K562 (cell line): ENCODE measurements around the gene SLC5A6. TPM values are rescaled to one million over a fixed set of nuclear protein-coding genes. Genes with fewer than 3 reads are reported as not detected.

Source experiments
- ATAC-seq: fragments of 200-7000 bp; cut with Tn5 transposase; 3 replicates; pipeline ENCODE4 v1.9.1; 2020; ENCODE audit warnings: moderate library complexity
- BruUV-seq: library from RNA; stranded (reverse); fragments of 400-500 nt; replicated peaks from 2 replicates; lab custom pipeline; 2021; lab: Mats Ljungman, UMichigan
- CTCF ChIA-PET: fragments of 300-600 bp; formaldehyde crosslinking; extraction: SDS; loops from one replicate; lab custom pipeline; 2021; ENCODE audit warnings: low intra/inter-chr PET ratio; lab: Yijun Ruan, JAX
- POLR2A ChIA-PET: fragments of 300-600, 350-650 bp; sonication (Branson Sonifier 250); formaldehyde crosslinking; extraction: SDS; loops from one replicate; lab custom pipeline; 2021; ENCODE audit warnings: antibody characterized with exemption, inconsistent platforms; lab: Yijun Ruan, JAX
- DNase-seq, 4 experiments: peaks; one replicate each; pipeline versions ENCODE4 v3.0.0 to v3.0.0-alpha.2; 2011 to 2018; ENCODE audit warnings: low spot score in 3 of 4, mixed read lengths in 3 of 4; ENCODE audit errors: extremely low read depth in 1 of 4
- FAIRE-seq: peaks from 2 replicates; lab custom pipeline; 2011; peaks lifted over from hg19 to GRCh38; lab: Jason Lieb, UNC
- H2AFZ ChIP-seq: 2 replicates; pipeline ENCODE4 v1.6.0; 2011; ENCODE audit warnings: low read depth, low read length, control low read depth, inconsistent platforms
- H3K27ac ChIP-seq: fragments of 200-600 bp; 3 replicates; pipeline ENCODE4 v1.8.0; 2011; ENCODE audit warnings: low read depth, mild to moderate bottlenecking, control low read depth, inconsistent platforms, low read length, moderate library complexity, mixed read lengths; ENCODE audit errors: extremely low read depth
- H3K27me3 ChIP-seq, 2 experiments: fragments of 300-600 bp in 1 of 2; 2 replicates in 1 of 2; 3 replicates in 1 of 2; pipeline versions ENCODE4 v1.6.0 to v1.8.0; 2011; ENCODE audit warnings: inconsistent platforms in 2 of 2, low read length in 2 of 2, mild to moderate bottlenecking in 1 of 2, mixed read lengths in 1 of 2, moderate library complexity in 1 of 2; ENCODE audit not compliant: control insufficient read depth in 2 of 2, insufficient read depth in 2 of 2
- H3K36me3 ChIP-seq: fragments of 300-600 bp; 3 replicates; pipeline ENCODE4 v1.8.0; 2011; ENCODE audit warnings: mild to moderate bottlenecking, low read length, inconsistent platforms; ENCODE audit not compliant: control insufficient read depth, insufficient read depth
- H3K4me1 ChIP-seq, 2 experiments: fragments of 200-600 bp in 1 of 2; replicated peaks in 1 of 2; 2 replicates in 1 of 2; 3 replicates in 1 of 2; pipeline versions ENCODE4 v1.5.1 to v1.8.0; 2011; ENCODE audit warnings: inconsistent platforms in 2 of 2, low read length in 2 of 2, mild to moderate bottlenecking in 1 of 2, mixed read lengths in 1 of 2, moderate library complexity in 1 of 2; ENCODE audit not compliant: control insufficient read depth in 2 of 2, insufficient read depth in 2 of 2
- H3K4me2 ChIP-seq: 2 replicates; pipeline ENCODE4 v1.6.1; 2011; ENCODE audit warnings: low read length, control low read depth, inconsistent platforms, mixed read lengths; ENCODE audit not compliant: insufficient read depth
- H3K4me3 ChIP-seq: fragments of 200-600 bp; sonication (generic), shearing (Covaris generic); 2 replicates; pipeline ENCODE4 v1.5.1; 2016; ENCODE audit warnings: control low read depth, inconsistent platforms
- H3K79me2 ChIP-seq: fragments of 200-600 bp; 3 replicates; pipeline ENCODE4 v1.8.0; 2011; ENCODE audit warnings: low read length, inconsistent platforms; ENCODE audit not compliant: control insufficient read depth, insufficient read depth
- H3K9ac ChIP-seq, 2 experiments: 2 replicates each; pipeline versions ENCODE4 v1.6.0 to v1.6.1; 2011; ENCODE audit warnings: low read depth in 2 of 2, low read length in 2 of 2, control low read depth in 1 of 2, inconsistent platforms in 1 of 2, mild to moderate bottlenecking in 1 of 2, mixed read lengths in 1 of 2; ENCODE audit not compliant: insufficient read depth in 1 of 2
- H3K9me1 ChIP-seq: one replicate; pipeline ENCODE4 v1.6.0; 2011; ENCODE audit warnings: inconsistent platforms, mild to moderate bottlenecking, low read length, moderate library complexity; ENCODE audit not compliant: control insufficient read depth, insufficient read depth
- H3K9me3 ChIP-seq: replicated peaks from 2 replicates; pipeline ENCODE4 v1.5.1; 2011; ENCODE audit warnings: low read depth, low read length, inconsistent platforms; ENCODE audit not compliant: control insufficient read depth, insufficient read depth
- H4K20me1 ChIP-seq: replicated peaks from 2 replicates; pipeline ENCODE4 v1.6.1; 2011; ENCODE audit warnings: low read length, inconsistent platforms, mixed read lengths; ENCODE audit not compliant: control insufficient read depth, insufficient read depth
- BRCA1 ChIP-seq, 2 experiments: fragments of 450-650 bp in 1 of 2; sonication (generic) in 1 of 2; formaldehyde crosslinking in 1 of 2; IDR thresholded peaks; 2 replicates each; pipeline versions ENCODE4 v1.5.0 to v1.6.1; 2017 to 2020; ENCODE audit warnings: mild to moderate bottlenecking in 1 of 2, missing genetic modification reagents in 1 of 2
- CBX1 ChIP-seq: sonication (generic); IDR thresholded peaks from 2 replicates; pipeline ENCODE4 v1.6.1; 2016; ENCODE audit warnings: antibody characterized with exemption, low read depth, mild to moderate bottlenecking
- ESRRA ChIP-seq: fragments of 450-650 bp; IDR thresholded peaks from 2 replicates; pipeline ENCODE4 v1.6.1; 2014; ENCODE audit warnings: low read depth, mild to moderate bottlenecking, moderate library complexity, borderline replicate concordance
- ESRRB ChIP-seq: fragments of 250-450 bp; sonication (Bioruptor Pico); IDR thresholded peaks from 2 replicates; pipeline ENCODE4 v1.5.0; 2020; ENCODE audit warnings: mild to moderate bottlenecking, moderate library complexity, borderline replicate concordance
- HNRNPK ChIP-seq: fragments of 200-400 bp; formaldehyde crosslinking; IDR thresholded peaks from one replicate; pipeline ENCODE4 v1.6.1; 2018; ENCODE audit warnings: mild to moderate bottlenecking, low read depth, low read length; ENCODE audit not compliant: poor library complexity, severe bottlenecking
- IRF9 ChIP-seq: fragments of 450-650 bp; IDR thresholded peaks from 2 replicates; pipeline ENCODE4 v1.6.1; 2016; ENCODE audit warnings: missing biosample characterization, missing genetic modification characterization
- MXD1 ChIP-seq: fragments of 250-450 bp; sonication (Bioruptor Pico); IDR thresholded peaks from 2 replicates; pipeline ENCODE4 v1.8.0; 2021; ENCODE audit warnings: borderline replicate concordance, mild to moderate bottlenecking, moderate library complexity; ENCODE audit not compliant: poor library complexity, severe bottlenecking
- NCOA1 ChIP-seq: fragments of 450-650 bp; IDR thresholded peaks from 2 replicates; pipeline ENCODE4 v1.6.1; 2016; ENCODE audit warnings: low read depth
- RNF219 ChIP-seq: fragments of 250-450 bp; sonication (Bioruptor Pico); IDR thresholded peaks from 2 replicates; pipeline ENCODE4 v1.5.0; 2022; ENCODE audit warnings: mild to moderate bottlenecking
- SMARCA4 ChIP-seq: fragments of 450-650 bp; IDR thresholded peaks from 2 replicates; pipeline ENCODE4 v1.6.1; 2016
- THRB ChIP-seq: fragments of 450-650 bp; formaldehyde crosslinking; conservative IDR thresholded peaks from 2 replicates; pipeline ENCODE4 v1.4.0; 2022; ENCODE audit warnings: mild to moderate bottlenecking, missing genetic modification characterization
- ZKSCAN1 ChIP-seq: fragments of 150-350 bp; IDR thresholded peaks from 2 replicates; pipeline ENCODE4 v1.6.1; 2016; ENCODE audit warnings: low read depth, low read length
- ZNF133 ChIP-seq: fragments of 250-450 bp; sonication (Bioruptor Pico); IDR thresholded peaks from 2 replicates; pipeline ENCODE4 v1.4.0; 2020; ENCODE audit warnings: mild to moderate bottlenecking
- ZNF217 ChIP-seq: sonication (generic); formaldehyde crosslinking; IDR thresholded peaks from 2 replicates; pipeline ENCODE4 v1.8.0; 2022; ENCODE audit warnings: mild to moderate bottlenecking, missing genetic modification reagents
- ZNF589 ChIP-seq: fragments of 200-800 bp; sonication (Bioruptor generic); IDR thresholded peaks from 2 replicates; pipeline ENCODE4 v1.6.1; 2016; ENCODE audit warnings: low read depth, missing genetic modification characterization, missing compliant biosample characterization
- ZNF696 ChIP-seq: fragments of 250-450 bp; sonication (Bioruptor Pico); conservative IDR thresholded peaks from 2 replicates; pipeline ENCODE4 v1.4.0; 2020; ENCODE audit warnings: mild to moderate bottlenecking, moderate library complexity
- WGBS: fragments of 100-300 bp; shearing (Covaris generic); methylation state at CpG from one replicate; pipeline ENCODE4 v1.1.6; 2016; ENCODE audit warnings: low coverage, mixed read lengths; ENCODE audit not compliant: insufficient coverage; ENCODE audit errors: missing lambda C conversion rate; 5-methylcytosine and 5-hydroxymethylcytosine counted together
- in situ Hi-C: fragments of 300-500 bp; cut with MboI; formaldehyde crosslinking; loops from 4 replicates; pipeline ENCODE4 v1.15.0; 2018; ENCODE audit warnings: inconsistent platforms, mixed read lengths
- intact Hi-C: fragments of 100-400 bp; cut with micrococcal nuclease; formaldehyde crosslinking; loops from 2 replicates; pipeline ENCODE4 v1.14.2; 2022
- polyA plus RNA-seq, 8 experiments: library from polyadenylated mRNA; depleted of rRNA in 4 of 8; stranded (reverse) in 5 of 8; unstranded in 3 of 8; fragments of >200 nt; fragmentation: Nextera tagmentation in 2 of 8; fragmentation: Illumina TruSeq in 1 of 8; extraction: Ambion mirVana in 2 of 8; extraction: Trizol in 1 of 8; gene quantifications; 2 replicates each; pipeline versions ENCODE4 v1.2.1 to v1.2.3, GENCODE V29; 2011 to 2014; ENCODE audit warnings: inconsistent platforms in 1 of 8, missing spikeins in 1 of 8
- total RNA-seq, 7 experiments: library from RNA; depleted of rRNA in 6 of 7; stranded (reverse); fragments of >200 nt in 6 of 7; fragmentation: Illumina TruSeq in 2 of 7; extraction: Trizol in 2 of 7; gene quantifications; 2 replicates each; pipeline versions ENCODE4 v1.2.1 to v1.2.3, GENCODE V29; 2011 to 2021; ENCODE audit warnings: low replicate concordance in 1 of 7

The SLC5A6 gene
- total and polyA plus RNA-seq, 9 of the 15 experiments (the other 6 are each of a cell fraction or from before 2014, with no cell fraction given) = 32.6 to 137 (median 107) TPM

- TF ChIP-seq ZNF589 (CRISPR knock-in tag) = no peak
- TF ChIP-seq CBX1 = no peak
- TF ChIP-seq THRB (CRISPR knock-in tag) = no peak
- TF ChIP-seq IRF9 (tag) = no peak
- no peak for TF ChIP-seq ESRRB (CRISPR knock-in tag)
- no peak for TF ChIP-seq BRCA1 (IDR thresholded peaks at IDR 0.05)
- no peak for TF ChIP-seq BRCA1 (CRISPR knock-in tag; IDR thresholded peaks at IDR 0.05)
Observed at GRCh38 chr2:27204566-27204965, 7.5 kb downstream of the SLC5A6 start (continued).

GRCh38 chr2:27203741-27204140, 8.3 kb downstream of the SLC5A6 start:
- no TSS peak for BruUV-seq
- Histone ChIP-seq H3K9ac (no peak overlapping the region), H3K4me3 (no peak overlapping the region), H3K27ac (no peak overlapping the region), H3K9me3 (no peaks in the 10 kb centered on the region), H3K79me2 (peaks cover 2% of the 10 kb centered on the region; the same call in 1 of the 3 replicates), H3K9me1 (no peaks in the 10 kb centered on the region), H4K20me1 (no peaks in the 10 kb centered on the region), H2AFZ (no peak overlapping the region), H3K27me3 (no peaks in the 10 kb centered on the region), H3K4me2 (no peak overlapping the region), H3K36me3 (peaks cover 90% of the 10 kb centered on the region), H3K4me1 (peaks cover 0 to 9% of the 10 kb centered on the region in 2 experiments; a peak in 3 of 5 replicates)
- 94% methylated on average over 9 of the region's 9 CpGs for WGBS
- CTCF ChIA-PET = no interaction called here
- POLR2A ChIA-PET = interaction anchor here (0.7 to 1.6 kb wide), 3 partner anchors 12 to 793 kb away, joined by 3 to 4 read pairs (median 4); no protein-coding TSS in a partner anchor
- in situ Hi-C loops = no loop called here
- FAIRE-seq (no peak), DNase-seq (no peak), ATAC-seq (no peak)
- intact Hi-C loops = no loop called here
- TF ChIP-seq ZNF696 (no peak), ZNF133 (no peak), HNRNPK (no peak), IRF9 (tag) (no peak), RNF219 (no peak), MXD1 (no peak), NCOA1 (no peak), ESRRA (no peak), ZNF217 (CRISPR knock-in tag) (no peak), SMARCA4 (no peak), ZKSCAN1 (no peak)
